HL-60 (cell line): ENCODE measurements around the gene KY.

Experiments
- DNase-seq, 2 experiments: peaks; one replicate each; pipeline ENCODE4 v3.0.0-alpha.2; 2010 to 2020; ENCODE audit warnings: low read depth in 1 of 2, low spot score in 1 of 2
- H3K27ac ChIP-seq: fragments of 250-450 bp; sonication (Bioruptor Pico); replicated peaks from 2 replicates; pipeline ENCODE4 v1.5.1; 2020; ENCODE audit warnings: mild to moderate bottlenecking, moderate library complexity
- H3K27me3 ChIP-seq: fragments of 250-450 bp; sonication (Bioruptor Pico); 2 replicates; pipeline ENCODE4 v1.5.1; 2021; ENCODE audit warnings: mild to moderate bottlenecking, moderate library complexity; ENCODE audit not compliant: insufficient read depth, poor library complexity, severe bottlenecking
- H3K4me3 ChIP-seq: replicated peaks from 2 replicates; pipeline ENCODE4 v1.5.1; 2011; ENCODE audit warnings: mild to moderate bottlenecking, control low read depth, low read length; ENCODE audit not compliant: insufficient read depth
- GABPA ChIP-seq: IDR thresholded peaks from 2 replicates; pipeline ENCODE4 v1.6.1; 2012; ENCODE audit warnings: low read depth
- POLR2AphosphoS5 ChIP-seq: IDR thresholded peaks from 2 replicates; pipeline ENCODE4 v1.6.1; 2012; ENCODE audit warnings: low read depth
- SPI1 ChIP-seq: IDR thresholded peaks from 2 replicates; pipeline ENCODE4 v1.6.1; 2012; ENCODE audit warnings: low read depth, mild to moderate bottlenecking, borderline replicate concordance
- TF ChIP-seq, protein P1 (sequence below): IDR thresholded peaks from 2 replicates; pipeline ENCODE4 v1.6.1; 2012; ENCODE audit warnings: low read depth; ENCODE audit not compliant: insufficient replicate concordance
- TF ChIP-seq, protein P2 (sequence below): IDR thresholded peaks from one replicate; pipeline ENCODE4 v1.5.1; 2011; ENCODE audit warnings: low read length, control low read depth, inconsistent platforms; ENCODE audit not compliant: insufficient read depth

Gene KY

DNA sequence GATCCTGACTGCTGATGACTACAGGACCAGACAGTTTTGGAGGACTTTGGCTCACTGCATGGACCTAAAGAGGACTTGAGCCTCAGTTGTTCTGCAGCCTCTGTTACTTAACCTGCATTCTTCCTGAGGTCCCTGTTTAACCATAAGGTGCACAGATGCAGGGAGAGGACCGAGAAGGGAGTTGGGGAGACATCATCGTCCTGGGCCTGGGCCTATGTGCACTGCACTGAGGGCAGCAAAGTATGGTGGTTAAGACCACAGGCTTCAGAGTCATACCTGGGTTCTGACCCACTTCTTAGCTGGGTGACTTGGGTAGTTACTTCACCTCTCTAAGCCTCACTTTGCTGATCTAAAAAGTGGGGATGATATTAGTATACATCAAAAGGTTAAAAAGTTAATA is 21.9 kb downstream of the KY start:
- H3K4me3 ChIP-seq = no peak overlapping the region
- no peaks in the 10 kb centered on the region for H3K27me3 ChIP-seq
- H3K27ac ChIP-seq = no peak overlapping the region
- DNase-seq = no peak
- TF ChIP-seq, protein P1, sequence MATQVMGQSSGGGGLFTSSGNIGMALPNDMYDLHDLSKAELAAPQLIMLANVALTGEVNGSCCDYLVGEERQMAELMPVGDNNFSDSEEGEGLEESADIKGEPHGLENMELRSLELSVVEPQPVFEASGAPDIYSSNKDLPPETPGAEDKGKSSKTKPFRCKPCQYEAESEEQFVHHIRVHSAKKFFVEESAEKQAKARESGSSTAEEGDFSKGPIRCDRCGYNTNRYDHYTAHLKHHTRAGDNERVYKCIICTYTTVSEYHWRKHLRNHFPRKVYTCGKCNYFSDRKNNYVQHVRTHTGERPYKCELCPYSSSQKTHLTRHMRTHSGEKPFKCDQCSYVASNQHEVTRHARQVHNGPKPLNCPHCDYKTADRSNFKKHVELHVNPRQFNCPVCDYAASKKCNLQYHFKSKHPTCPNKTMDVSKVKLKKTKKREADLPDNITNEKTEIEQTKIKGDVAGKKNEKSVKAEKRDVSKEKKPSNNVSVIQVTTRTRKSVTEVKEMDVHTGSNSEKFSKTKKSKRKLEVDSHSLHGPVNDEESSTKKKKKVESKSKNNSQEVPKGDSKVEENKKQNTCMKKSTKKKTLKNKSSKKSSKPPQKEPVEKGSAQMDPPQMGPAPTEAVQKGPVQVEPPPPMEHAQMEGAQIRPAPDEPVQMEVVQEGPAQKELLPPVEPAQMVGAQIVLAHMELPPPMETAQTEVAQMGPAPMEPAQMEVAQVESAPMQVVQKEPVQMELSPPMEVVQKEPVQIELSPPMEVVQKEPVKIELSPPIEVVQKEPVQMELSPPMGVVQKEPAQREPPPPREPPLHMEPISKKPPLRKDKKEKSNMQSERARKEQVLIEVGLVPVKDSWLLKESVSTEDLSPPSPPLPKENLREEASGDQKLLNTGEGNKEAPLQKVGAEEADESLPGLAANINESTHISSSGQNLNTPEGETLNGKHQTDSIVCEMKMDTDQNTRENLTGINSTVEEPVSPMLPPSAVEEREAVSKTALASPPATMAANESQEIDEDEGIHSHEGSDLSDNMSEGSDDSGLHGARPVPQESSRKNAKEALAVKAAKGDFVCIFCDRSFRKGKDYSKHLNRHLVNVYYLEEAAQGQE = no peak
- TF ChIP-seq GABPA = no peak
- TF ChIP-seq SPI1 = no peak
- TF ChIP-seq, protein P2, sequence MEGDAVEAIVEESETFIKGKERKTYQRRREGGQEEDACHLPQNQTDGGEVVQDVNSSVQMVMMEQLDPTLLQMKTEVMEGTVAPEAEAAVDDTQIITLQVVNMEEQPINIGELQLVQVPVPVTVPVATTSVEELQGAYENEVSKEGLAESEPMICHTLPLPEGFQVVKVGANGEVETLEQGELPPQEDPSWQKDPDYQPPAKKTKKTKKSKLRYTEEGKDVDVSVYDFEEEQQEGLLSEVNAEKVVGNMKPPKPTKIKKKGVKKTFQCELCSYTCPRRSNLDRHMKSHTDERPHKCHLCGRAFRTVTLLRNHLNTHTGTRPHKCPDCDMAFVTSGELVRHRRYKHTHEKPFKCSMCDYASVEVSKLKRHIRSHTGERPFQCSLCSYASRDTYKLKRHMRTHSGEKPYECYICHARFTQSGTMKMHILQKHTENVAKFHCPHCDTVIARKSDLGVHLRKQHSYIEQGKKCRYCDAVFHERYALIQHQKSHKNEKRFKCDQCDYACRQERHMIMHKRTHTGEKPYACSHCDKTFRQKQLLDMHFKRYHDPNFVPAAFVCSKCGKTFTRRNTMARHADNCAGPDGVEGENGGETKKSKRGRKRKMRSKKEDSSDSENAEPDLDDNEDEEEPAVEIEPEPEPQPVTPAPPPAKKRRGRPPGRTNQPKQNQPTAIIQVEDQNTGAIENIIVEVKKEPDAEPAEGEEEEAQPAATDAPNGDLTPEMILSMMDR = no peak

DNA sequence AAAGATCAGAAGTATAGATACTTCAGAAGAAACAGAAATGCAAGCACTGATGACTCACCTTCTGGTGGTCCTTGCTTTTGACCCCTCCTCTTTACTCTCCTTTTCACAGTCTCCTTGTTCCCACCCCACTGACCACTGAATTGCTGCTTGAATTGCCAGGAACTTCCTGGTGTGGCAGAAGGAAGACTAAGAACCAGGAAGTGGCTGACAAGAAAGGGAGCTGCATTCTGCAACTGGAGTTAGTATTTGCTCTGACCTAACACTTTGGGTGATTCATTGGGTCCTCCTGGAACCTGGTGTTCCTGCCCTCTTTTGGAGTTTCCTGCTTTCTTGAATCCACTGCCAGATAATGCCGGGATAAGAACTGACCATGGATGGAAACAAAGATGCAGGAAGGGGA is 23.0 kb downstream of the KY start:
- H3K27ac ChIP-seq = peak overlapping the region; percentile 15
- H3K4me3 ChIP-seq = no peak overlapping the region
- TF ChIP-seq, protein P2 = no peak
- TF ChIP-seq SPI1 (peak; percentile 22; the same call in 1 of the 2 replicates), GABPA (no peak)
- no peaks in the 10 kb centered on the region for H3K27me3 ChIP-seq
- peak; percentile 29 to 41 for DNase-seq

DNA sequence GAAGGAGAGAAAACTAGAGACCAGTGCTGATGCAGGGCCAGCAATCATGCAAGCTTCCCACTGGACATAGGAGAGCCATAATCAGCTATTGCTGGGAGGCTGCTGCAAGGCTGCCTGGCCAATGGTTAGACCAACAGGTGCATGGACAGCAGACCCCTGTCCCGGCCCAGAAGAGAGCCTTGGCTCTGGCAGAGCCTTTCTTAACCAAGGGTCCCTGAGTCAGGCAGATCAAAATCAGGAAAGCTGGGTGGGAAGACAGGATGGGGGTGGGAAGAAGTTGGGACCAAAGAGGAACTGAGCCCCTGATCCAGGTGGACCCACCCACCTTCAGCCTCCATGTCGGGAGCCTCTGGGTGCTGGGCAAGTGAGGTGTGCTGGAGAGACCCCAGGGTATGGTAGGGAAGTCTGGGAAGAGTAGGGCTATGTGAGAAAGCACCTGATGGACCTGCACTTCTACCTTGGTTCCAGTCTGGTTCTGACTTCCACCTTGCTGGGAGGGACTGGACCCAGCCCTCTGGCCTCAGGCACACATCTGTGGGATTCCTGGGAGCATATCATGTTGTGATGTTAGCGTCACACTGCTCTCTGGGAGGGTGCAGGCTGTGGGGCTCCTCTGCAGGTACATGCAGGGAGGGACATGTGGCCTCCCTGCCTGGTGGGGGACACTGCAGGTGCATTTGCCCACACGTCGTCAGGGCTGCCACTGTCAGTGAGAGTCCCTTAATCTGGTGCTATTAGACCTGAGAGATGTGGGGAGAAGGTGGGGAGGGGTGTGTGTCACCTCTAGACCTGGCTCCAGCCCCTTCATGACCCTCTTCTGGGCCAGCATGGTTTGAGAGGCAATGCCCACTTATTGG is 24.7 kb downstream of the KY start:
- DNase-seq = no peak
- TF ChIP-seq, protein P1 = no peak
- TF ChIP-seq GABPA (no peak), POLR2AphosphoS5 (no peak), SPI1 (no peak)
- TF ChIP-seq, protein P2 = no peak
- Histone ChIP-seq H3K27ac (no peak overlapping the region), H3K27me3 (no peaks in the 10 kb centered on the region), H3K4me3 (no peak overlapping the region)

DNA sequence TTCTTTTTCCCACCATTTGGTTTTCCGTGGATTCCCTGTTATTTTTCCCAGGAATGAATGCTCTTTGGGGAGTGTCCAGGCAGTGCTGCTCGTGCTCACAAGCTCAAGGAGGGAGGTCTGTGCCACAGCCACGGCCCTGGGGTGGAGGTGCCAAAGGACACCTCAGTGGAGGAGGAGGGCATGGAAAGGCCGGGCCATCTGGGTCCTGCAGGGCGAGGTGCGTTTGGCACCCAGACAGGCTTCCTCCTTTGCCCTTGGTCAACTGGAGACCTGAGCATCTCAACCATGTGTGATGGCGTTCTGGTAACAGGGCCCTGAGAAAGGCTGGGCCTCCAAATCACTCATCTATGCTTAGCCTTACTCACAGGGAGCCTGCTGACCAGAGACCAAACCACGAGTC is 25.4 kb downstream of the KY start:
- TF ChIP-seq SPI1 = no peak
- no peak for TF ChIP-seq POLR2AphosphoS5
- TF ChIP-seq, protein P2 = no peak
- TF ChIP-seq, protein P1 = no peak
- no peak for TF ChIP-seq GABPA

More for the DNA sequence above, 25.4 kb downstream of the KY start:
- H3K27ac ChIP-seq = no peak overlapping the region
- DNase-seq = no peak
- no peaks in the 10 kb centered on the region for H3K27me3 ChIP-seq
- no peak overlapping the region for H3K4me3 ChIP-seq
